Measurements from ENCODE around the gene CUTA.
A peak's percentile ranks its signal among the peaks of the same experiment; 100 is the strongest.
"Not testable (repeated sequence)": the region's sequence is repeated elsewhere in the genome, so short reads cannot be mapped to it uniquely, and the experiment has no call there.

The CUTA gene

DNA sequence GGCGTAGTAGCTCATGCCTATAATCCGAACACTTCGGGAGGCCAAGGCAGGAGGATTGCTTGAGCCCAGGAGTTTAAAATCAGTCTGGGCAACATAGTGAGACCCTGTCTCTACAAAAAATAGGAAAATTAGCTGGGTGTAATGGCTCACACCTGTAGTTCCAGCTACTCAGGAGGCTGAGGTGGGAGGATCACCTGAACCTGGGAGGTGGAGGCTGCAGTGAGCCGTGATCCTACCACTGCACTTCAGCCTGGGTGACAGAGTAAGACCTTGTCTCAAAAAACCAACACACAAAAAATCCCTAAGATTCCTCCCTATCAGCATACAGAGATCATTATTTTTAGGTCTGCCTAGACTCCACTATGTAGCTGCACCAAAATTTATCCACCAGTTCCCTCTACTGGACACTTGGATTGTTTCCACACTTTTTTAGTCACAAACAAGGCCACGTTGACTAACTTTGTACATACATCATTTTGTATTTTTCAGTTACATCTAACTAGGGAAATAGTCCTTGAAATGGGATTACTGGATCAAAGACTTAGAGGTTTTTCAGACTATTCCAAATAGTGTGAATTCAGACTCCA lies 10.7 kb downstream of the CUTA start:
- ChIA-PET CTCF (interaction anchor here (0.9 to 1.8 kb wide), 5 partner anchors 9 to 108 kb away, joined by 3 to 5 read pairs (median 4); no protein-coding TSS in a partner anchor), POLR2A (no interaction called here)
- DNase-seq (ENCODE audit: extremely low spot score) = no peak
- TF ChIP-seq, protein P1, sequence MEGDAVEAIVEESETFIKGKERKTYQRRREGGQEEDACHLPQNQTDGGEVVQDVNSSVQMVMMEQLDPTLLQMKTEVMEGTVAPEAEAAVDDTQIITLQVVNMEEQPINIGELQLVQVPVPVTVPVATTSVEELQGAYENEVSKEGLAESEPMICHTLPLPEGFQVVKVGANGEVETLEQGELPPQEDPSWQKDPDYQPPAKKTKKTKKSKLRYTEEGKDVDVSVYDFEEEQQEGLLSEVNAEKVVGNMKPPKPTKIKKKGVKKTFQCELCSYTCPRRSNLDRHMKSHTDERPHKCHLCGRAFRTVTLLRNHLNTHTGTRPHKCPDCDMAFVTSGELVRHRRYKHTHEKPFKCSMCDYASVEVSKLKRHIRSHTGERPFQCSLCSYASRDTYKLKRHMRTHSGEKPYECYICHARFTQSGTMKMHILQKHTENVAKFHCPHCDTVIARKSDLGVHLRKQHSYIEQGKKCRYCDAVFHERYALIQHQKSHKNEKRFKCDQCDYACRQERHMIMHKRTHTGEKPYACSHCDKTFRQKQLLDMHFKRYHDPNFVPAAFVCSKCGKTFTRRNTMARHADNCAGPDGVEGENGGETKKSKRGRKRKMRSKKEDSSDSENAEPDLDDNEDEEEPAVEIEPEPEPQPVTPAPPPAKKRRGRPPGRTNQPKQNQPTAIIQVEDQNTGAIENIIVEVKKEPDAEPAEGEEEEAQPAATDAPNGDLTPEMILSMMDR (IDR thresholded peaks at IDR 0.05; ENCODE audit: control extremely low read depth, extremely low read depth, low read depth, missing control alignments) = peak; percentile 11

DNA sequence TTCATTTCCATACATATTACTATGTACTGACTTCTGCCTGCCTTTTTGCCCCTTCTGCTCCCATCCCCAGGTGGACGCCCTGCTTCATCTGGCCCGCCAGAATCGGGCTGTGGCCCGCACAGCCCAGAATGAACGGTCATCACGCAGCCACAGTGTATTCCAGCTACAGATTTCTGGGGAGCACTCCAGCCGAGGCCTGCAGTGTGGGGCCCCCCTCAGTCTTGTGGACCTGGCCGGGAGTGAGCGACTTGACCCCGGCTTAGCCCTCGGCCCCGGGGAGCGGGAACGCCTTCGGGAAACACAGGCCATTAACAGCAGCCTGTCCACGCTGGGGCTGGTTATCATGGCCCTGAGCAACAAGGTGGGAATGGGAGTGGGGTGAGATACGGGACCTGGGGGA lies 11.8 kb downstream of the CUTA start:
- CTCF ChIA-PET = interaction anchor here (0.9 to 1.0 kb wide), 3 partner anchors 10 to 15 kb away, joined by 5 read pairs; partner anchors contain the start of gene CUTA
- TF ChIP-seq, protein P1 (IDR thresholded peaks at IDR 0.05; ENCODE audit: control extremely low read depth, extremely low read depth, low read depth, missing control alignments) = no peak

DNA sequence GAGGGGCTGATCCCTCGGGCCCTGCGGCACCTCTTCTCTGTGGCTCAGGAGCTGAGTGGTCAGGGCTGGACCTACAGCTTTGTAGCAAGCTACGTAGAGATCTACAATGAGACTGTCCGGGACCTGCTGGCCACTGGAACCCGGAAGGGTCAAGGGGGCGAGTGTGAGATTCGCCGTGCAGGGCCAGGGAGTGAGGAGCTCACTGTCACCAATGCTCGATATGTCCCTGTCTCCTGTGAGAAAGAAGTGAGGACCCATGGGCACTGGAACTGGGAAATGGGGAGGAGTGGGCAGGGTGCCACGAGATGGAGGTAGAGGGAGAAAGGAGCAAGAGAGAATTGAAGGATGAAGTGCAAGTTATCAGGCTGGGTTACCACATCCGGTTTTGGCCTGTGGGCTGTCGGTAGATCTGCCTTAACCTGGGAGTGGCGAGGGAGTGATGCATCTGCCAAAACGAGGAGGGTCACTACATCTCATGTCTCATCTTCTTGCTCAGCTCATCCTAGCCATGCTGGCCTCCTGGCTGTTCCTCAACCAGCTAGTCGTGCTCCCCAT lies 12.4 kb downstream of the CUTA start:
- no peak for DNase-seq (ENCODE audit: extremely low spot score)
- CTCF ChIA-PET = interaction anchor here (0.9 to 1.0 kb wide), 3 partner anchors 10 to 15 kb away, joined by 5 read pairs; partner anchors contain the start of gene CUTA
- POLR2A ChIA-PET = no interaction called here
- TF ChIP-seq, protein P1 (IDR thresholded peaks at IDR 0.05; ENCODE audit: control extremely low read depth, extremely low read depth, low read depth, missing control alignments) = no peak

More for the DNA sequence above, 11.8 kb downstream of the CUTA start:
- POLR2A ChIA-PET = no interaction called here
- DNase-seq (ENCODE audit: extremely low spot score) = no peak

DNA sequence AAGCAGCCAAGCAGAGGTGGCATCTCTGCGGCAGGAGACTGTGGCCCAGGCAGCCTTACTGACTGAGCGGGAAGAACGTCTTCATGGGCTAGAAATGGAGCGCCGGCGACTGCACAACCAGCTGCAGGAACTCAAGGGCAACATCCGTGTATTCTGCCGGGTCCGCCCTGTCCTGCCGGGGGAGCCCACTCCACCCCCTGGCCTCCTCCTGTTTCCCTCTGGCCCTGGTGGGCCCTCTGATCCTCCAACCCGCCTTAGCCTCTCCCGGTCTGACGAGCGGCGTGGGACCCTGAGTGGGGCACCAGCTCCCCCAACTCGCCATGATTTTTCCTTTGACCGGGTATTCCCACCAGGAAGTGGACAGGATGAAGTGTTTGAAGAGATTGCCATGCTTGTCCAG lies 13.0 kb downstream of the CUTA start:
- ChIA-PET CTCF (no interaction called here), POLR2A (no interaction called here)
- TF ChIP-seq, protein P1 (IDR thresholded peaks at IDR 0.05; ENCODE audit: control extremely low read depth, extremely low read depth, low read depth, missing control alignments) = no peak
- no peak for DNase-seq (ENCODE audit: extremely low spot score)

DNA sequence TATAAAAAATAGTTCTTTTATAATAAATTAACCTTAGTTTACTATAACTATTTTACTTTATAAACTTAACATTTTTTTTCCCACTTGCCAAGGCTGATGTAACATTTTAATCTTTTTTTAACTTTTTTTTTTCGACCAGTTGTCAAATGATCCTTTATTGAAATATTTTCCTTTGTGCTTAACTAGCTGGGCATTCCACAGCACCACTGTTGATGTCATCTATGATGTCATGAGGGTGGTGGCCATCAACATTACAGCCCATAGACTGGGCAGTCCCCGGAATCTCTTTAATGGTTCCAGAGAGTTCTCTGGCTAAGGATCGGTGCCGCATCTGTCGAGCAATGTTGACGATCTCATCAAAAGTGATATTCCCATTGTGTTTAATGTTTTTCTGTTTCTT lies 18.0 kb downstream of the CUTA start:
- POLR2A ChIA-PET; CTCF ChIA-PET; DNase-seq (ENCODE audit: extremely low spot score): not testable (repeated sequence)

DNA sequence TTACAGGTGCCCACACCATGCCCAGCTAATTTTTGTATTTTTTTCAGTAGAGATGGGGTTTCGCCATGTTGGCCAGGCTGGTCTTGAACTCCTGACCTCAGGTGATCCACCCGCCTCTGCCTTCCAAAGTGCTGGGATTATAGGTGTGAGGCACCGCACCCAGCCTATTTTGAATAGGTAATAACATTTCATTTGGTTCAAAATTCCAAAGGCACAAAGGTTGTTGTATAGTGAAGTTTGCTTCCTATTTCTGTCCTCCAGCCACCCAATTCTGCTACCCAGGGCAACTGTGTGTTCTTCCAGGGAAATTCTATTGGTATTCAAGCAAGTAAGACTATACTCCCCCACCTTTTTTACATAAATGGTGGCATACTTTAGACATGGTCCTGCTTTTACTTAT lies 19.3 kb downstream of the CUTA start:
- ChIA-PET CTCF (interaction anchor here (1.4 kb wide), 1 partner anchor 9 kb away, joined by 5 read pairs; no protein-coding TSS in a partner anchor), POLR2A (interaction anchor here (0.7 kb wide), 1 partner anchor 28 kb away, joined by 3 read pairs; no protein-coding TSS in a partner anchor)
- not testable (repeated sequence) for DNase-seq (ENCODE audit: extremely low spot score)

DNA sequence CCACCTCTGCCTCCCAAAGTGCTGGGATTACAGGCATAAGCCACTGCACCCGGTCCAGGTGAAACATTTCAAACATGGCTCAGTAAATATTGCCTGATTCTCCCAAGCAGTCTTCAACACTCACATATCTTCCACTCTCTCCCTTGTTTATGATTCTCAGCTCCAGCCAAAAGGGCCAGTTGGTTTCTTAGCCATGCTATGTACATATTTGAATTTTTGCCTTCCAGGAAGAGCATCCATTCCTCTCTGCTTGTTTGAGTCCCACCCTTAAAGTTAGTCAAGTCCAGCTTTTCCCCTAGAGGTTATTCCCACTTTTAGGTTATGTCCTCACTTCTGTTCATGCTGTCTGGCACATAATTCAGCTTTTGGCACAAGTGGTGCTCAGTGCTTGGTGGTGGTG lies 20.4 kb downstream of the CUTA start:
- no peak for DNase-seq (ENCODE audit: extremely low spot score)
- POLR2A ChIA-PET = interaction anchor here (0.5 kb wide), 1 partner anchor 170 kb away, joined by 3 read pairs; no protein-coding TSS in a partner anchor
- CTCF ChIA-PET = interaction anchor here (1.4 kb wide), 1 partner anchor 10 kb away, joined by 5 read pairs; no protein-coding TSS in a partner anchor
- TF ChIP-seq, protein P1 (IDR thresholded peaks at IDR 0.05; ENCODE audit: control extremely low read depth, extremely low read depth, low read depth, missing control alignments) = no peak

Data from GM10248 (cell line).